Right renal pelvis (tissue), 4 donors: ENCODE results near the gene SENP1. TPM values are rescaled to one million over a fixed set of nuclear protein-coding genes. Genes with fewer than 3 reads are reported as not detected.

Source experiments
- DNase-seq, 4 donors: peaks; one replicate each; pipeline ENCODE4 v3.0.0-alpha.2; 2013; ENCODE audit warnings: low read depth in 4 of 4, low spot score in 3 of 4, missing footprints in 1 of 4
- polyA plus RNA-seq, 4 donors: library from polyadenylated mRNA; unstranded; fragments of 120-200 nt; gene quantifications; one replicate each; pipeline ENCODE4 v1.2.1, GENCODE V29; 2013; ENCODE audit not compliant: insufficient read length in 4 of 4

SENP1 gene
- polyA plus RNA-seq, 4 donors, result 21.6 to 28.1 (median 27.1) TPM

DNA sequence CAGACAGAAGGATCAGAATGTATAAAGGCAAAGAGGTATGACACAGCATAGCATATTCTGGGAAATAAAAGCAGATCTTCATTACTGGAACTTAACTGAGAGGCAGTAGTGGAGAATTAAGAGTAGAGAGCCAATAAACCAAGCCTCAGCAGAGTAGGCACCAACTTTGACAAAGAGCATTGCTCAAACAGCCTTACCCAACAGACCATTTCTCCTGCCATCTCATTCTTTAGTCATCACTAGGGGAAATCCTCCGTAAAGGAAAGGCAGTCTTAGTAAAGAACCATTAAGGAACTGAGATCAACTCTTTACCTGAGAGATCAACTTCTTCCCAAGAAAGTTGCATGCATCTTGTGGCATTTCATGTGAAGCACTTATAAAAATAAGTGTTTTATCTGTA lies 36.6 kb downstream of the SENP1 start:
- no peak for DNase-seq

DNA sequence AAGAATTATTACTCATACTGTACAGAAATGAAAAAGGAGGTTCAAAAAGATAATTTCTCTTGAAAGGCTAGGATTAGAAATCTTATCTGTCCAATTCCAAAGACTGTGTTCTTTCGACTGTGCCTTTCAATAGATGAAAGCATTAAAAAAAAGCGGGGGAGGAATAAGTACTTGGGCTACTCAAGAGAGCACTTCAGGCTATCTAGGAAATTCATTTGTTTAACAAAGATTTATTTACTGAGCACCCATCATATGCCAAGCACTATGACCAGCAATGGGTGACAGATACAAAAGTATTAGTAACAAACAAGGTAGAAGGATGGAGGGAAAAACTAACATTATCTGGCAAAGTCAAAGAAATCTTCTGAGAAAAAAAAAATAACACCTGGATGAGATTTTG lies 37.4 kb downstream of the SENP1 start:
- DNase-seq, result no peak

GRCh38 chr12:48067250-48067938 lies 38.5 kb downstream of the SENP1 start:
- no peak for DNase-seq

- DNase-seq, result no peak
Measured at GRCh38 chr12:48065041-48065440, 40.8 kb downstream of the SENP1 start.

DNA sequence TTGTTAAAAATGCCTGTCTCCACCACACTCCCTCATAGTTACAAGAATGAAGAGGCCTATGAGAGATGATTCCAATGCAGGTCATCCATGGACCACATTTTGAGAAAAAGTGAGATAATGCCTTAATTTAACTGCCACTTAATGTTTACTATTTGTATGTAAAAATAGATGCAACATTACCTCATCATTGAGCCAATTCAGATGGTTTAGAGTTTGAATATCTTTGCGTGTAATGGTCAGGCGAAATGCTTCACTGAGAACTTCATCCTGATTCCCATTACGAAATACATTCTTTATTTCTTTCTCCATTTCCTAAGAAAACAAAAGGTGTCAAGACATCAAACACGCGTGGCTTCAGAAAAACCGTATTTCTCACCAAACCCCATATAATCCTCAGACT lies 42.3 kb downstream of the SENP1 start:
- DNase-seq, result no peak

DNA sequence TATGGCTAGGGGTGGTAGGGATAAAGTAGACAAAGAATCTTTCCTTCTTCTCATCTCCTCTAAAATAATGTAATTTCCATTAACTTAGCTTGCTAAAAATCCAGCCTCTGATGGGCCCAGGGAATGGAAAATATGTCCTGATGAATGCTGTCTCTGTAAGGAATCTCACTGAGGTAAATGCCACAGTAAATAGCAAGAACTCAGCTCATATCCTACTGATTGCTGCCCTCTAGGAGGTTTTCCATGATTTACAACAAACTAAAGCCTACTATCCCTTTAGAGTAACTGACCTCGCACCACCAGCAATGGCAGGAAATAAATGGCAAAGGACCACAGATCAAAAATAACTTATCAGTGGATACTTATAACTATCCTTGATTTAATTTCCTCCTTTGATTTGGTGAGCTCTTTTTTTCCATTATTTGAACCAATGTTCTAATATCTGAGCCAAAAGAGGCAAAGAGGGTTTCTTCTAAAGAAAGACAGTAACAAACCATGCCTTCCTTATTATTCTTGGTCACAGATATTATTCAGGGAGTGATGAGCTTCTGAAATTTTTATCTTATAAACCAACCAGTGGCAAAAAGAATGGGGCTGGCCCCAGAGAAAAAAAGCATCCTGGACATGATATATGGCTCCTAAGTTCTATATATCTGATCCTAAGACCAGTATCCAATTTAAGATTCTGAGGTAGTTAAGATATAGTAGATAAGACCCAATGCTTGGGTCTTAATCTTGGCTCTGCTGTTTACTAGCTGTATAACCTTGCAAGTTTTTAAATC lies 43.8 kb downstream of the SENP1 start:
- no peak for DNase-seq

GRCh38 chr12:48060474-48060873 lies 45.4 kb downstream of the SENP1 start:
- no peak for DNase-seq

GRCh38 chr12:48058771-48059170 lies 47.1 kb downstream of the SENP1 start:
- no peak for DNase-seq

GRCh38 chr12:48054955-48055821 lies 50.7 kb downstream of the SENP1 start:
- DNase-seq, result no peak

GRCh38 chr12:48053883-48054282 lies 52.0 kb downstream of the SENP1 start:
- no peak for DNase-seq

DNA sequence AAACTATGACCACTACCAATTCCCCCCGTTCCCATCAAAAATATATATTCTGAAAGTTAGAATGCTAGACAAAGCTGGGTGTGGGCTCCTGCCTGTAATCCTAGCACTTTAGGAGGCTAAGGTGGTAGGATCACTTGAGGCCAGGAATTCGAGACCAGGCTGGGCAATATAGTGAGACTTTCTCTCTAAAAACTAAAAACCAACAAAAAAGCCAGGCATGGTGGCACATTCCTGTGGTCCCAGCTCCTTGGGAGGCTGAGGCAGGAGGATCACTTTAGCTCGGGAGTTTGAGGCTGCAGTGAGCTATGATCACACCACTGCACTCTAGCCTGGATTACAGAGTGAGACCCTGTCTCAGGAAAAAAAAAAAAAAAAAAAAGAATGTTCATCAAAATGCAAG lies 52.8 kb downstream of the SENP1 start:
- no peak for DNase-seq

GRCh38 chr12:48051681-48052080 lies 54.2 kb downstream of the SENP1 start:
- DNase-seq, result no peak

- no peak for DNase-seq
Measured at GRCh38 chr12:48050174-48050573, 55.7 kb downstream of the SENP1 start.

GRCh38 chr12:48045965-48046518 lies 59.8 kb downstream of the SENP1 start:
- no peak for DNase-seq

DNA sequence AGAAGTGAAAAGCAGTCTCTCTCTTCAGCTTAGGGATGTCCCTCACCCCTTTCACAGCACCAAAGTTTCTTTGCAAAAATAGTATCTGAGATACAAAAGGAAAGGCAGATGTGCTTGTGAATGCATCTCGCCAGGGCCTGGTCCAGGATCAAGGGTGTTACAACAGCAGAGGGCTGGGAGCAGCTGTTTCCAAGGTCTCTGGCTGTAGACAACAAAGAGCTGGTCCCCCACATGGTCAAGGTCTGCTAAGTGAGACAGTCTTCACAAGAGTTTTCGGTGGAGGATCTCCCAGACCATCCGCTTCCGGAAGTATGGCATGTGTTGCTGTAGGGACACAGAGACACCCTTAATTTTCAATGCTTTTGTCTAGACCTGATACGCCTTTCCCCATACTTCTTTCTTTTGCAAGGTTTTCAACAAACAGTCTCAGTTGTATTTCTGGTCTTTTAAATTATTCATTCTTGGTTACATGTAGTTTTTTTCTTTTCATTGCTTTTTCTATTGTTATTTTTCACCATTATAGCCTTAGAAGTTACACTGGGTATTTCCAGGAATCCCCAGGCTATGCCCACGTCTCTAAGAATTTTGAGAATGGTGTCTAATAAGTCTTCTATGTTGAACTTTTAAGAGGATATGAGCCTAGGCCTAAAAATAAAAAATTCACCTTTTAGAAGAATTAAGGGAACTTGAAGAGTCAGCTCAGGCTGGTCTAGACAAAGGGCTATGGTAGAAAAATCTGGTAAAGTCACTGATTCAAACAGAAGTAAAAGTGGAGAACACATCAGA lies 60.6 kb downstream of the SENP1 start:
- DNase-seq, result no peak

- DNase-seq, result no peak
Measured at GRCh38 chr12:48044396-48044795, 61.5 kb downstream of the SENP1 start.

DNA sequence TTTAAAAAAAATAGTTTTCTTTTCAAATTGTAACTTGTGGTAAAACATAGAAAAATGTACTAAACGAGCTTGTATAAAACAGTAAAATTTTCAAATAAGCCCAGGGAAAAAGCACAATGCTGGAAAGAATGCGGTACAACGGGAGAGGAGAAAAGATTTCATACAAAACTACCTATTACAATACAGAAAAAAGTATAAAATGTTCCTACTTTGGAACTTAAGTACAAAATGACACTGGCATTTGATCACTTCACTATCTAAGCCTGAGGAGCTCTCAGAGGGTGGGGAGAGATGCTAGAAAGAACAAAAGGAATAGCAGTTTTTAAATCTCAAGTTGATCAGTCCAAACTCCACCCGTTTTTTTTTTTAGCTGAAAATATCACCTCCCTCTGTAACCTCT lies 62.1 kb downstream of the SENP1 start:
- DNase-seq, result no peak

GRCh38 chr12:48041591-48042423 lies 64.1 kb downstream of the SENP1 start:
- DNase-seq, result no peak

DNA sequence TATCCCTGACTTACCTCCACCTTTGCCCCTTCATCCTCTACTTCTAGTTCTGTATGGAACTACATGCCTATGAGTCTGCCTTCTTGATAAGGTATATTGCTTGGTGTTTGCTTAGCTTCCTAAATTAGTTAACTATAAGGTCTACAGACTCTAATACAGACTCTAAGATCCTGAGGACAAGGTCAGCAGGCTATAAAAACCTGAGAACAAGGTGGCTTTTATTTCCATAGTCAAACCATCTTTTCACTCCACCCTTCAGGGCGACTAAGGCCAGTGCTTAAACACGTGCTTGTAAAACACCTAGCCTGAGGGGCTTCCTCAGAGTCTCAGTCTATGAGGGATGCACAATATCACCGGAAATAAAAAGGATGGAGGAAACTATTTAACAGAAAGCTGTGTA lies 65.5 kb downstream of the SENP1 start:
- no peak for DNase-seq
